Left lung (tissue), 14 donors: Measurements from ENCODE around the gene UBAC1. TPM values are rescaled to one million over a fixed set of nuclear protein-coding genes. Genes with fewer than 3 reads are reported as not detected.

Source experiments
- ATAC-seq: fragments of 200-7000 bp; cut with Tn5 transposase; one replicate; pipeline ENCODE4 v1.9.1; 2020; ENCODE audit warnings: moderate library complexity
- DNase-seq, 4 donors: peaks; one replicate each; pipeline ENCODE4 v3.0.0-alpha.2; 2013 to 2020
- H3K27ac ChIP-seq, 2 donors: fragments of 200-600 bp; sonication (generic) in 1 of 2; one replicate each; pipeline versions ENCODE4 v1.5.0 to v1.8.0; 2020 to 2021
- H3K27me3 ChIP-seq, 2 donors: fragments of 200-600 bp; sonication (generic) in 1 of 2; one replicate each; pipeline versions ENCODE4 v1.5.0 to v1.8.0; 2020 to 2021
- H3K36me3 ChIP-seq, 2 donors: fragments of 200-600 bp; sonication (generic) in 1 of 2; one replicate each; pipeline versions ENCODE4 v1.5.0 to v1.8.0; 2020 to 2021
- H3K4me1 ChIP-seq, 2 donors: fragments of 200-600 bp; one replicate each; pipeline ENCODE4 v1.8.0; 2021
- H3K4me3 ChIP-seq, 2 donors: fragments of 200-600 bp; sonication (generic) in 1 of 2; one replicate each; pipeline versions ENCODE4 v1.5.0 to v1.8.0; 2020 to 2021; ENCODE audit warnings: mild to moderate bottlenecking in 1 of 2
- H3K9me3 ChIP-seq, 2 donors: fragments of 200-600 bp; sonication (generic) in 1 of 2; one replicate each; pipeline versions ENCODE4 v1.5.0 to v1.8.0; 2020 to 2021
- CTCF ChIP-seq, 2 donors: fragments of 200-600 bp; sonication (generic) in 1 of 2; IDR thresholded peaks; one replicate each; pipeline versions ENCODE4 v1.5.0 to v1.8.0; 2021; ENCODE audit warnings: antibody characterized with exemption in 2 of 2
- intact Hi-C, 2 donors: fragments of 100-400 bp; cut with DNase I; formaldehyde crosslinking; loops; one replicate each; pipeline versions ENCODE4 v1.11.2 to v1.14.2; 2022
- long read RNA-seq, 12 donors: library from polyadenylated mRNA in 2 of 12; unstranded in 2 of 12; transcript quantifications; one replicate each; pipeline ENCODE4 v2.0.0 and lab custom pipeline, GENCODE V29; 2019 to 2026
- polyA plus RNA-seq, 6 donors: library from polyadenylated mRNA; unstranded; fragments of 120-200 nt; gene quantifications; one replicate each; pipeline ENCODE4 v1.2.1, GENCODE V29; 2013; ENCODE audit not compliant: insufficient read length in 6 of 6
- total RNA-seq, 2 donors: library from RNA; stranded (reverse); fragmentation: NEBNext Ultra II Directional; extraction: Animal tissue kit (Norgen Biotek cat#: 25700); gene quantifications; one replicate each; pipeline ENCODE4 v1.2.1, GENCODE V29; 2021
- donor health status: DM: no; HTN: yes; CAD: no.
- donor health status: DM: no; HTN: no; CAD: no.

UBAC1 gene
- total RNA-seq (10 to 100 TPM; 28.5 to 40.2 TPM), polyA plus RNA-seq (10 to 100 TPM; 29.7 to 36.7 (median 33.5) TPM)
- long read RNA-seq, donor 1, transcript UBAC1-201 (10 exons, 1,867 nt), result major isoform, 14 of 33 reads
- long read RNA-seq, donor 1, partial matches to known transcripts, result 16 of 33 reads
- long read RNA-seq, donor 1, other reads (novel, unspliced or antisense), result 0 of 33 reads
- long read RNA-seq, donor 2, transcript UBAC1-201 (10 exons, 1,867 nt), result major isoform, 11 of 21 reads
- long read RNA-seq, donor 2, partial matches to known transcripts, result 9 of 21 reads
- long read RNA-seq, donor 2, other reads (novel, unspliced or antisense), result 0 of 21 reads
- long read RNA-seq, donor 3, transcript UBAC1-201 (10 exons, 1,867 nt), result major isoform, 8 of 8 reads
- long read RNA-seq, donor 3, partial matches to known transcripts, result 0 of 8 reads
- long read RNA-seq, donor 3, other reads (novel, unspliced or antisense), result 0 of 8 reads
- long read RNA-seq, donor 4, transcript UBAC1-201 (10 exons, 1,867 nt), result major isoform, 7 of 13 reads
- long read RNA-seq, donor 4, partial matches to known transcripts, result 6 of 13 reads
- long read RNA-seq, donor 4, other reads (novel, unspliced or antisense), result 0 of 13 reads
- long read RNA-seq, donor 5, transcript UBAC1-204 (4 exons, 773 nt), result minor isoform, 5 of 15 reads
- long read RNA-seq, donor 5, transcript UBAC1-201 (10 exons, 1,867 nt), result major isoform, 9 of 15 reads
- long read RNA-seq, donor 5, partial matches to known transcripts, result 0 of 15 reads
- long read RNA-seq, donor 5, other reads (novel, unspliced or antisense), result 0 of 15 reads
- long read RNA-seq, donor 6, transcript UBAC1-201 (10 exons, 1,867 nt), result major isoform, 17 of 26 reads
- long read RNA-seq, donor 6, partial matches to known transcripts, result 9 of 26 reads
- long read RNA-seq, donor 6, other reads (novel, unspliced or antisense), result 0 of 26 reads
- long read RNA-seq, donor 7, transcript UBAC1-201 (10 exons, 1,867 nt), result major isoform, 7 of 21 reads
- long read RNA-seq, donor 7, partial matches to known transcripts, result 12 of 21 reads
- long read RNA-seq, donor 7, other reads (novel, unspliced or antisense), result 0 of 21 reads
- long read RNA-seq, donor 8, transcript UBAC1-201 (10 exons, 1,867 nt), result major isoform, 16 of 17 reads
- long read RNA-seq, donor 8, partial matches to known transcripts, result 0 of 17 reads
- long read RNA-seq, donor 8, other reads (novel, unspliced or antisense), result 0 of 17 reads
- long read RNA-seq, donor 9, result 0 reads
- long read RNA-seq, donor 10, transcript UBAC1-201 (10 exons, 1,867 nt), result major isoform, 16 of 26 reads
- long read RNA-seq, donor 10, partial matches to known transcripts, result 8 of 26 reads
- long read RNA-seq, donor 10, other reads (novel, unspliced or antisense), result 2 of 26 reads
- long read RNA-seq, donor 11, transcript UBAC1-201 (10 exons, 1,867 nt), result major isoform, 29 of 55 reads
- long read RNA-seq, donor 11, partial matches to known transcripts, result 26 of 55 reads
- long read RNA-seq, donor 11, other reads (novel, unspliced or antisense), result 0 of 55 reads
- long read RNA-seq, donor 12, transcript UBAC1-201 (10 exons, 1,867 nt), result major isoform, 12 of 12 reads
- long read RNA-seq, donor 12, partial matches to known transcripts, result 0 of 12 reads
- long read RNA-seq, donor 12, other reads (novel, unspliced or antisense), result 0 of 12 reads

GRCh38 chr9:135961277-135961715, at the start of gene UBAC1:
UBAC1 (minus strand) TSS chr9:135961373; CDS start chr9:135961162, 211 bp downstream.
- Histone ChIP-seq H3K27me3 (no peaks in the 10 kb centered on the region), H3K4me1 (peaks cover 5 to 39% of the 10 kb centered on the region in 2 donors), H3K36me3 (no peaks in the 10 kb centered on the region), H3K27ac (peak within 1 kb of the TSS; percentile 86 to 91), H3K4me3 (peak within 1 kb of the TSS; percentile 79), H3K9me3 (no peaks in the 10 kb centered on the region)
- intact Hi-C loops, result no loop called here
- ATAC-seq, result peak; percentile 93
- peak; percentile 15 to 63 for TF ChIP-seq CTCF (IDR thresholded peaks at IDR 0.05)
- peak; percentile 91 to 99 (median 96) for DNase-seq

GRCh38 chr9:136010615-136011361, 49.6 kb upstream of the UBAC1 start:
- TF ChIP-seq CTCF (IDR thresholded peaks at IDR 0.05), result no peak
- H3K27me3 ChIP-seq, result no peaks in the 10 kb centered on the region
- H3K4me1 ChIP-seq, result peaks cover 0 to 55% of the 10 kb centered on the region in 2 donors
- H3K9me3 ChIP-seq, result no peaks in the 10 kb centered on the region
- peak in 1 of 4 donors; percentile 78 for DNase-seq
- H3K36me3 ChIP-seq, result peaks cover 0 to 63% of the 10 kb centered on the region in 2 donors
- peak overlapping the region; percentile 68 to 80 for H3K27ac ChIP-seq
- H3K4me3 ChIP-seq, result no peak overlapping the region
- intact Hi-C loops, result no loop called here
- peak; percentile 14 for ATAC-seq

- Histone ChIP-seq H3K4me1 (peaks cover 0 to 50% of the 10 kb centered on the region in 2 donors), H3K4me3 (no peak overlapping the region), H3K36me3 (peaks cover 0 to 57% of the 10 kb centered on the region in 2 donors), H3K9me3 (no peaks in the 10 kb centered on the region), H3K27ac (peak overlapping the region; percentile 59 to 80), H3K27me3 (no peaks in the 10 kb centered on the region)
- no peak for TF ChIP-seq CTCF (IDR thresholded peaks at IDR 0.05)
- no peak for ATAC-seq
- intact Hi-C loops, result no loop called here
- DNase-seq, result peak in 1 of 4 donors; percentile 65
Observed at GRCh38 chr9:136010176-136010575, 49.0 kb upstream of the UBAC1 start.

- peaks cover 0 to 45% of the 10 kb centered on the region in 2 donors for H3K4me1 ChIP-seq
- no peak for TF ChIP-seq CTCF (IDR thresholded peaks at IDR 0.05)
- peak overlapping the region; percentile 59 to 80 for H3K27ac ChIP-seq
- no peak overlapping the region for H3K4me3 ChIP-seq
- H3K9me3 ChIP-seq, result no peaks in the 10 kb centered on the region
- DNase-seq (peak in 1 of 4 donors; percentile 77), ATAC-seq (no peak)
- intact Hi-C loops, result no loop called here
- peaks cover 0 to 53% of the 10 kb centered on the region in 2 donors for H3K36me3 ChIP-seq
- H3K27me3 ChIP-seq, result no peaks in the 10 kb centered on the region
Observed at GRCh38 chr9:136009516-136009915, 48.3 kb upstream of the UBAC1 start.
